ENCODE data around the gene CPM.

GRCh38 chr12:68944296-68945076, 11.5 kb upstream of the CPM start:
- TF ChIP-seq YY1 (IDR thresholded peaks at IDR 0.05): no peak
- TF ChIP-seq, protein P1, sequence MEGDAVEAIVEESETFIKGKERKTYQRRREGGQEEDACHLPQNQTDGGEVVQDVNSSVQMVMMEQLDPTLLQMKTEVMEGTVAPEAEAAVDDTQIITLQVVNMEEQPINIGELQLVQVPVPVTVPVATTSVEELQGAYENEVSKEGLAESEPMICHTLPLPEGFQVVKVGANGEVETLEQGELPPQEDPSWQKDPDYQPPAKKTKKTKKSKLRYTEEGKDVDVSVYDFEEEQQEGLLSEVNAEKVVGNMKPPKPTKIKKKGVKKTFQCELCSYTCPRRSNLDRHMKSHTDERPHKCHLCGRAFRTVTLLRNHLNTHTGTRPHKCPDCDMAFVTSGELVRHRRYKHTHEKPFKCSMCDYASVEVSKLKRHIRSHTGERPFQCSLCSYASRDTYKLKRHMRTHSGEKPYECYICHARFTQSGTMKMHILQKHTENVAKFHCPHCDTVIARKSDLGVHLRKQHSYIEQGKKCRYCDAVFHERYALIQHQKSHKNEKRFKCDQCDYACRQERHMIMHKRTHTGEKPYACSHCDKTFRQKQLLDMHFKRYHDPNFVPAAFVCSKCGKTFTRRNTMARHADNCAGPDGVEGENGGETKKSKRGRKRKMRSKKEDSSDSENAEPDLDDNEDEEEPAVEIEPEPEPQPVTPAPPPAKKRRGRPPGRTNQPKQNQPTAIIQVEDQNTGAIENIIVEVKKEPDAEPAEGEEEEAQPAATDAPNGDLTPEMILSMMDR (IDR thresholded peaks at IDR 0.05; ENCODE audit: low read depth, low read length, missing input control): no peak
